Stimulated activated CD8-positive, alpha-beta memory T cell treated with anti-CD3 and anti-CD28 coated beads, Interleukin-4, amount 100 ng/mL, for 1 hour (primary cell): ENCODE results near the gene PIP4K2A.
"Not testable (repeated sequence)": the region's sequence is repeated elsewhere in the genome, so short reads cannot be mapped to it uniquely, and the experiment has no call there.

Experiments used
- DNase-seq, 2 donors: peaks; one replicate each; pipeline ENCODE4 v3.0.0-alpha.2; 2020; ENCODE audit warnings: low read depth in 2 of 2, low spot score in 1 of 2

Gene PIP4K2A

DNA sequence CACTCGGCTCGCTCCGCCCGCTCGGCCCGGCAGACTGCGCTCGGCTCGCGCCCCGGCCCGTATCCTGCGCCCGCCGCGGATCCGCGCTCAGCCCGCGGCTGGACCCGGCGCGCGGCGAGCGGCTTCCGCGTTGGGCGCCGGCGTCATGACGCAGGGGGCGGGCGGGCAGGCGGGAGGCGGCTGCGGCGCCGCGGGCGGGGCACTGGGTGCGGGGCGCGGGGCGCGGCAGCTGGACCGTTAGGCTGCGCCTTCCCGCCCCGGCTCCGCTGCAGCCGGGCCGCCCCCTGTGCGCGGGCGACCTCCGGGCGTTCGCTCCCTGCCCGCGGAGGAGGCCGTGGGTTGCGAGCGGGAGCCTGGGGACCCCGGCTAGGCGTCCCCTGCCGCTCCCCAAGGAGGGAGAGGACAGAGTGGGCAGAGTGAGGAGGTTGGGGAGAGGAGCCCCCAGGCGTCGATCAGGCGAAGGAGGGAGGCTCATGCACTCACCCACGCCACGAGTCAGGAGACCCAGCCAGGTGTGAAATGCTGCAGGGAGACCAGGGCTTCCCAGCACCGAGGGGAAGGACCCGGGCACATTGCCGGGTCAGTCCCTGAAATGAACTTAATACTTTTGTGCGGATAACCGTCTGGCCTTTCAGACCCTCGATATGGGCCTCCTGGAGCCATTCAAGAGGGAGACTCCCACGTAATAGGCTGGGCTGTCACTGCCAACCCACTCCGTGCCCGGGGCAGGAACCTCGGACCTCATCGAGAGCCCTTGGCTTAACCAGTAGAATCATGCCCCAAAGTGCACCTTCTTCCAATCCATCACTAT is at the start of gene PIP4K2A:
Gene PIP4K2A, minus strand, starts transcription at position 100 of the 811 bp plus-strand sequence. CDS start 252 bp downstream, outside the sequence.
- DNase-seq, result peak; percentile 37 to 47

DNA sequence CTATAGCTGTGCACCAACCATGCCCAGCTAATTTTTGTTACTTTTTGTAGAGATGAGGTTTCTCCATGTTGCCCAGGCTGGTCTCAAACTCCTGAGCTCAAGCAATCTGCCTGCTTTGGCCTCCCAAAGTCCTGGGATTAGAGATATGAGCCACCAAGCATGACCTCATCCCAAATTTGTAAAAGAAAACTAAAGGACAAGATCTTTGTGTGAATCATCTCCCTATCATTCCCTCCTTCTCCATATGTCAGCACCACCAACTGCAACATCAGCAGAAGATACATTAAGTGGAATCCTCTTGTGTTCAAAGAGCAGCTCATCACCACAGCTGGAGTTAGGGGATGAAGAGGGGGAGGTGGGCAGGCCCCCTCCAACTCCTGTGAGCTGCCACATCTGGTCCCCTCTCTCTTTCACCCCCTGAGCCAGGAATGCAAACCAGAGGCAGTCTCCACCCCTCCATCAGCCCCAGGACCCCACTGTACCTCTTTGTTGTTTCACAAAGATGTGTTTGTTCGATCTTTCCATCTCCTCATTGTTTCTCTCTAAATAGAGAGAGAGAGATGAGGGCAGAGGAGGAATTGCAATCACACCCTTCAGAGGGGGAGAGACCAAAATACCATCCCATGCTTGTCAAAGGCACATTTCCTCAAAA is 47.3 kb upstream of the PIP4K2A start:
- no peak for DNase-seq

DNA sequence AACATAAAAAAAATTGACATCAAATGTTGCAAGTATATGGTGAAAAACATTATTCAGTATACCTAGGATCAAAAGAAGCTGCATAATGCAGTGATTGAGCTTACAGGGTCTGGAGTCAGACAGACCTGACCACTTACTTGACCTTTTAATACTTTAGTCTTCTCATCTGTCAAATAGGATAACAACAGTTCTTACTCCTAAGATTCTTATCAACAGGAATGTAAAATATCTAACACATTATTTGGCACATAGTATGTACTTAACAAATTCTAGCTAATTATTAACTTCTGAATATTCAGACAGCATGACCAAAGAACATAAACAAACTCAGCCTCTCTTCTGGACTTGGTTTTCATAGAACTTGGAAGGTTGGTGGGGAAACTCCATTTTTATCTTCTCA is 45.6 kb upstream of the PIP4K2A start:
- DNase-seq, result no peak

DNA sequence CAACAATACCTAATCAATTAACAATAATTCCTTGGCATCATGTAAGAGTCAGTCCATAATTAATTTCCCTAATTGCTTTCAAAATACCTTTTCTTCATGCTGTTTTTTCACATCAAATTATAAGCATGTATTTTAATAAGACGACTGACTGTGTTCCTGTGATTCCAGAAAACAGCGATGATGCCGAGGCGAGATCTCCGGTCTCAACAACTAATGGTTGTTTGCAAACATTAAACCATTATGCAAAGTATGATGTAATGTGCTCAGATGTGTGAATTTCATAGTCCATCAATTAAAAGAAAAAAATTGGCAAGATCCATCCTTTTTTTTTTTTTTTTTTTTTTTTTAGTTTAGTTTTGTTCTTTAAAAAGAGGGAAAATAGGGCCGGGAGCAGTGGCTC is 44.5 kb upstream of the PIP4K2A start:
- DNase-seq, result no peak

DNA sequence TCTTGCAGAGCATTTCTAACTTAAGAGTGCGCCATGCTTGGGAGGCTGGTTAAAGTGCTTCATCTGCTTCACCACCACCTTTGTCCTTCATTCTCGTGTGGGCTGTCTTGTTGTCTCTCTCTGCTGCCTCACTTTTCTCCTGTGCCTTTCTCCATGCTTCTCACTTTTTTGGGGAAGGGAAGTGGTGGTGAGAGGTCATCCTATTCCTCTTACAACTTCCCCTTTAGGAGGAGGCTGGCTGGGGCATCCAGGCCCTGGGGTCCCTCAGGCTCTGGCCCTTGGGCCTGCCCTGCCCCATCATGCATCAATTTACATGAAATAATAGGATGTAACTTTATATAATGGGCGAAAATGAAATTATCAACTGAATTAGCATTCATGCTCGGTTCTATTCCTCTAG is 39.9 kb upstream of the PIP4K2A start:
- no peak for DNase-seq

DNA sequence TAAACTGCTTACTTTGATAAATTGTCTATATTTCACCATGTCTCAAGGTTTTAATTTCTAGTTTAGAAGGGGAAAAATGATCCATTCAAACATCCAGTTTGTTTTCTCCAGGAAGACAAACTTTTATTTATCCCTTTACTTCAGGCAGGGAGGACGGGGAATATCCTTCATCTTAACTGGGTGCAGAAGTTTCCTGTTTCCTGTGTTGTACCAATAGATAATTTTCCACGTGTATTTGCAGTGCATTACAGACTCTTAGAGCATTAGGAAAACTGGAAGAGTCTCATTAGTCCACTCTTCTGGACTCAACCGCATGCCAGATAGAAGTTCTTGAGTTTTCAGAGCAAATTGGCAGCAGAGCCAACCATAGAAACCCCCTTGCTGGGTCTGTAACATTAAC is 39.4 kb upstream of the PIP4K2A start:
- no peak for DNase-seq

DNA sequence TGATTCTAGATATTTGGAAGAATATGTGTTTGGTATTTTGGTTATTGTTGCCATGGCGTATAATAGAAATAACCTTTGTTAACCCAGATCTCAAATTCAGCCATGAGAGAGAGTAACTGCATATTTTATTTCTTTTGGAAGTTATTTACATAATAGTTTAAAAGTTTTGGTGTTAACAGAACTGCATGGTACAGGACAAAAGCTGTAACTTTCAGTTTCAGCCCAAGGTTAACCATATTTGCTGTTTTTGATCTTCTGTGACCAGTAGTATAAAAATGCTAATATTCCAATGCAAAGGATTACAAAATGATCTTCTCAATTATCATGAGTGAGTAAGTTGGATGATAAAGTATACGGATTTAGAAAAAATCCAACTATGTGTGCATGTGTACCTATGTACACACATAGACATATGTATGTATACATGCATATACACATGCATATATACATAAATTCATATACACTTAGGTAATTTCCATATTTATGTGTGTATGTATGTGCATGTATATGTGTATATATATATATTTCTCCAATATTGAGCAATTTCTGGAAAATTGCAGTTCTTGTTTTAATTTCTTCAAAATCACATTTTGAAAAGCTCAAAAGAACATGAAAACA is 38.0 kb upstream of the PIP4K2A start:
- no peak for DNase-seq

DNA sequence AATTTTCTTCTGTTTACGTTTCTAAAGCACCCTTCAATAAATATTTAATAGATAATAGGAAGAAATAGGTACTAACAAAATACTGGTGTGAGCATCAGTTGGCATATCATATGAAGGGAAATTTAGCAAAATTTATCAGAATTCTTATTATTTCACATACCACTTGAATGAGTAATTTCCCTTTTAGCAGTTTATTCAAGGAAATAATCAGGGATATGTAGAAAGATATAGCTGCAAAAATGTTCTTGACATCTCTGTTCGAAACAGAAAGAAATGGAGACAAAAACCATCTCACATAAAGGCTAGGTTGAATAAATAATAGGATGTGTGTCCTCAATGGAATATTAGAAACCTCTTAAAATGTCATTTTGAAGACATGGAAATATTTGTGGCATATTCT is 35.8 kb upstream of the PIP4K2A start:
- no peak for DNase-seq

DNA sequence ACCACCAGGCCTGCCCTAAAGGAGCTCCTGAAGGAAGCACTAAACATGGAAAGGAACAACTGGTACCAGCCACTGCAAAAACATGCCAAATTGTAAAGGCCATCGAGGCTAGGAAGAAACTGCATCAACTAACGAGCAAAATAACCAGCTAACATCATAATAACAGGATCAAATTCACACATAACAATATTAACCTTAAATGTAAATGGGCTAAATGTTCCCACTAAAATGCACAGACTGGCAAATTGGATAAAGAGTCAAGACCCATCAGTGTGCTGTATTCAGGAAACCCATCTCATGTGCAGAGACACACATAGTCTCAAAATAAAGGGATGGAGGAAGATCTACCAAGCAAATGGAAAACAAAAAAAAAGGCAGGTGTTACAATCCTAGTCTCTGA is 30.5 kb upstream of the PIP4K2A start:
- not testable (repeated sequence) for DNase-seq

DNA sequence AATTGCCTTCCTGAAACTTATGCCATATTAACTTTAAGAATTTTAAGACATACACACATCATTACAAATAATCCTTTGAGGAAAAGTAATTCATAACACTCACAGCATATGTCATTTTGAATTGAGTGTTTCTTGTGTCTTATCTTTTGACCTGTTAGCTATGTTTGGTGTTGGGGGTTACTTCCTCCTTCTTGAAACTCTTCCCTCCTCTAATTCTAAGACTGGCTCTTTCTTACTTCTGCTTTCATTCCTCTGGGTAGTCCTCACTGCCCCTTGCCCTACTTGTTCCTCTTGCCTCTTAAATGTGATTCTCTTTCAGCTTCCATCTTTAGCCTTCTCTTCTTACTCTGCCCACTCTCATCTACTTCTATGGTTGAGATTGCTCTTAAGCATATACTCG is 28.3 kb upstream of the PIP4K2A start:
- DNase-seq, result no peak

DNA sequence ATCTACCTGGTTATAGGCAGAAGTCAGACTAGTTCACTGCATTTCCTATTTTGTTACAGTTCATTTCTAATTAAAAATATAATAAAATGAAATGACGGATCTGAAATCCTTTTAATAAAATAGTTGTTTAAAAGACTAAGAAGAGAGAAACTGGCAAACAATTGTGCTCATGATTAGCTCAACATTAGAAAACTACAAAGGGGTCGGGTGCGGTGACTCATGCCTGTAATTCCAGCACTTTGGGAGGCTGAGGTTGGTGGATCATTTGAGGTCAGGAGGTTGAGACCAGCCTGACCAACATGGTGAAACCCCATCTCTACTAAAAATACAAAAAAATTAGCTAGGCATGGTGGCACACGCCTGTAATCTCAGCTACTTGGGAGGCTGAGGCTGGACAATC is 27.3 kb upstream of the PIP4K2A start:
- DNase-seq, result not testable (repeated sequence)

DNA sequence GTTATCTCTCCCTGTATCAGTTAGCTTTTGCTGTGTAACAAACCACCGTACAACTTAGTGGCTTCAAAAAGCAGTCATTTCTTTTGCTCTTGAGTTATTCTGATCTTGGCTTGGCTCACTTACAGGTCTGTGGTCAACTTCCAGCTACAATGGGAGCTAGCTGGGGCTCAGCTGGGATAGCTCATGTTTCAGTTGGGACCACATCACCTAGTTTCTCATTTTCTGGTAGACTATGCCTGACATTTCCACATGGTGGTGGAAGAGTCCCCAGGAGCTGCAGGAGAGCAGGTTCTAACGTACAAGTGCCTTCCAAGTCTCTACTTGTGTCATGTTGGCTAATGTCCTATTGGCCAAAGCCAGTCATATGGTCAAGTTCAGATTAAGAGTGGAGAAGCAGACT is 25.8 kb upstream of the PIP4K2A start:
- DNase-seq, result no peak

DNA sequence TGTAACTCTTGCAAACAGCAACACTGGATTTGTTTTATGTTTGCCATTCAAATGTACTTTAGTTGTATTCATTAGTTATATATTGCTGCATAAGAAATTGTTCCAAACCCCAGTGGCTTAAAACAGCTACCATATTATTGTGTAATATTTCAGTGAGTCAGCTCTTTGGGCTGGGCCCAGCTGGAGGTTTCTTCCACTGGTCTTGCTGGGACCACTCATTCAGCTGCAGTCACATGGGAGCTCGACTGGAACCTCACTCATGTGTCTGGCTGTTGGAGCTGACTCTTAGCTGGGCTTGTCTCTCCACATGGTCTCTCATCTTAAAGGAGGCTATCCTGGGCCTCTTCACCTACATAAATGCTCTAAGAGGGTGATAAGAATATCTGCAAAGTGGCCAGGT is 23.2 kb upstream of the PIP4K2A start:
- no peak for DNase-seq

DNA sequence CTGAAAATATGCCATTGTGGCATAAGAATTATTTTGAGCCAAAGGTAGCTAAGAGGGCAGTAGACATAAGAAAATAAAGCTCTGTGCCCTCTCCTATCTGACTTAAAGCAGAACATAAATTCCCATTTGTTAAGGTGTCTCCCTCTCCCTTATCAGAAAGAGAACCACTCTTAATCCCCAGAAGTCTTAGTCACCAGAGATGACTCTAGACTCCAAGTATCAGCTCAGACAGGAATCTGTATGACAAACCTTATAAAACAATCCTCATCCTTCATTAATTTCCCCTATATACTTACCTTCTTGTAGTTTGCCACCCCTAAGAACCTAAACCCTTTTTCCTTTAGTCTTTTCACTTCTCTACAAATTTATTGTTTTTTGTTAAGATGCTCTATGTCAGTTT is 21.8 kb upstream of the PIP4K2A start:
- no peak for DNase-seq

DNA sequence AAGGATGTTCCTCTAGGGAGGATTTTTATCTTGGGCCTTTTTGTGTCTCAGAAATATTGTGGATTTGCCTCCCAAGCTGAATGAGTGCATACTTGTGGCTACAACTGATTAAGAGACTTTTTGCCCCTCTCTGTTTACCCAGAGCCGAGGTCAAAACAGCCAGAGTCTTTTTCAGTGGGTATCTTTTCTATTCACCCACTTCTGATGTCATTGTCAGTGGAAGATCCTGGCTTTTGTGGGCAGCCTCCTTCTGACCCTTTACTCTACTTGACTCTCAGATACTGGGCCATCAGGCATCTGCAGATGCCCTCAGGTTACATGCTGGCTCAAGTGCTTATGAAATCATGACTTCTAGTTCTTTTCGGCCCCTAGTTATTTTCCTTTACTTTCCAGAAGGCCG is 19.6 kb upstream of the PIP4K2A start:
- no peak for DNase-seq

DNA sequence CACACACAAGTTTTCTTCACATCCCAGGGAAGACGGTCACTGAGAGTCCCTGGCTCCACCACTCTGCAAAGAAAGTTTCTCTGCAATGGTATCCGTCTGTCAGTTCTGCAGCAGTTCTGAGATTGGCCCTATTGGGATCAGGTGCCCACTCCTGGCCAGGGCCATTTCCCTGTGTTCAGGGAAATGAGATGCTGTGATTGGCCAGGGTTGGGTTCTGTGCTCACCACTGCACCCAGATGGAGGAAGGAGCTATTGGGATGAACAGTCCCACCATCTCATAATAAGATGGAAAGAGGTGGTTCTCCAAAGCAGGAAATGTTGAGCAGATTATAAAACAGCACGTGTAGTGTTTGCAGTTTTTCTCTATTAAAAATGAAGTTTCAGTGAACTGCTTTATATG is 13.3 kb upstream of the PIP4K2A start:
- no peak for DNase-seq

DNA sequence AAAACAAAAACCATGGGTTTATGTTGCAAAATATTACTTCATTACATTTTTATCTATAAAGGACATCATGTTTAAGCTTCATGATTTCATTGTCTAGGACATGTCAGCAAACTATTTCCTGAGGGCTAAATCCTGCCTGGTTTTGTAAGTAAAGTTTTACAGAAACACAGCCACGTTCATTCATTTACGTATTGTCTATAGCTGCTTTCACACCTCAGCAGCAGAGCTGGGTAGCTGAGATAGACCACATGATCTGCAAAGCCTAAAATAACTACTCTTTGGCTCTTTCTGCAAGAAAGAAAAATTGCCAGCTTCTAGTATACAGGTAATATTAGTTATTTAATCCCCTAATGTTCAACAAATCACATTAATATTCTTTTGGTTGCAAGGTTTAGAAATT is 12.7 kb upstream of the PIP4K2A start:
- DNase-seq, result no peak

DNA sequence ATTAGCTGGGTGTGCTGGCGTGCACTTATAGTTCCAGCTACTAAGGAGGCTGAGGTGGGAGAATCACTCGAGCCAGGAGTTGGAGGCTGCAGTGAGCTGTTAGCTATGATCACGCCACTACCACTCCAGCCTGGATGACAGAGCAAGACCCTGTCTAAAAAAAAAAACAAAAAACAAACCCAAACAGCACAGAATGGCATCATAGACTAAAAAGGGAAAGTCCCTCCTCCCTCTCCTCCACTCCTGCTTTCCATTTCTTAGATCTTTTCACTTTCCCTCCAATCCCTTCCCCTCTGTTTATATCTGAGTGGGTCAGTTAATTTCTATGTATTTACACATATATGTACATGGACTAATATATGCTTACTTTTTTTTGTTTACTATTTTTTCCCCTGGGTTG is 10.4 kb upstream of the PIP4K2A start:
- no peak for DNase-seq

DNA sequence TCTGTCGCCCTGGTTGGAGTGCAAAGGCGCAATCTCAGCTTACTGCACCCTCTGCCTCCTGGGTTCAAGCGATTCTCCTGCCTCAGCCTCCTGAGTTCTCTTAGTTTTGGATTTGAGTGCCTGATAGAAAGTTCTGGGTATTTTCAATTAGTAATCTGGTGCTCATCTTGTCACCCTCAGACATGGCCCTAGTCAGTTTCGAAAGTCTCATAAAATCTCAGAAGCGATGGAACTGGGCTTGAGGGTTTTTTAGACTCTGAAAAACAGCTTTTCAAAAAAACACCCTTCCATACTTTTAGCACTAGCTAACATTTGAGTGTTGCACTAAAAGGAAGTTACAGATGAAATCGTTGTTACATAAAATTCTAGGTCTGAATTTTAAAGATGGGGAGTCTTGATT is 9.4 kb upstream of the PIP4K2A start:
- DNase-seq, result no peak

DNA sequence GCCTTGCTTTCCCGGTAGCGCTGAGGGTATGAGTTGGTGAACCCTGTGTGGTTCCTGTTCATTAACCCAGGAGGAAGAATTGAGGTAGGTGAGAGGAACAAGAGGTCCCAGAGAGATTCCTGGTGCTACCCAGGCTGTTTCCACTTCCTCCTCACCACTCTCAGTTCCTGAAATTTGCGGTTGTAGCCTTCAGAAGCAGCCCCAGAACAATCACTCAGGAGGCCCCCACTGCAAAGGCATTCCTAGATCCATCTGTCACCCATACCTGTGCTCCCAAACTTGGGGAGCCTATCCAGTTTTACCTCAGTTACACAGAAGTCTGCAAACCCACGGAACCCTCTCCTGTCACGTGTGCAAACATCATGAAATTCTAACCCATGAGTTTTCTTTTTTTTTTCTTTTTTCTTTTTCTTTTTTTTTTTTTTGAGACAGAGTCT is 9.0 kb upstream of the PIP4K2A start:
- DNase-seq, result no peak

DNA sequence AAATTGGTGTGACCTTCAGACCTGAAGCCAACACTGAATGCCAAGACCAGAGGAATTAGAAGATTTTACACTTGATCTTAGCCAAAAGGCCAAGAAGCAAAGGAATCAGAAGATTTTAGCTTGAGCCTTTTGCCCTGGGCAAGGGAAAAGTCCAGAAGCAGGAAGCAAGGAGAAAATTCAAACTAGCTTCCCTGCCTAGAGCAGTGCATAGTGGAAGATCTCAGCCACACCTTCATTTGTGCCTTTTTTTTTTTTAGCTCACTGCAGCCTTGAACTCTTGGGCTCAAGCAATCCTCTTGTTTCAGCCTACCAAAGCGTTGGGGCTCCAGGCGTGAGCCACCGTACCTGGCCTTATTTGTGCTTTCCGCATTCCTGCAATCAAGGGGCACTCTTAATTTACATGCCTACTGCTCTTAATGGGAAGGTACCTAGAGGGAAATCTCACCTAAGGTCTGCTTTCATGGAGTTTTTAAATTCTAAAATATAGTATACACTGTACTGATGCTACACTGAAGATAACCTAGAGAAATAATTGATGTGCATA is 8.3 kb upstream of the PIP4K2A start:
- DNase-seq, result no peak

DNA sequence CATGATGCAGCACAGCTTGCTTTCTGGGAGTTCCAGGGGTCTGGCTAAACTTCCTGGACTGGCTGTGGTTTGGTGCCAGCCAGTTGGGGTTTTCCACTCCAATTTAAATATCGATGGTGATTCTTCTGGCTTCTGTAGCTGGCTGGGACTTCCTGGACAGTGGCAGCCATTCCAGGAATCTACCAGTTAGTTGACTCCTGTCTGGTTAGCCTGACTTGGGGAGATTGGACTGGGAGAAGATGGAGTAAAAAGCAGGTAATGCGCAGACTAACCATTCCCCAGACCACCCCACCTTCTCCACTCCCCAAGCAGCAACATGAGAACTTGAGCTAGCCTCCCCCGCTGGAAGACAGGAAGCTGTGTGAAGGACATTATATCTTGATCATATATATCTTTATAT is 6.3 kb upstream of the PIP4K2A start:
- no peak for DNase-seq
